Spinal cord (tissue), 10 donors: ENCODE measurements around the gene ATAD3C. TPM values are rescaled to one million over a fixed set of nuclear protein-coding genes. Genes with fewer than 3 reads are reported as not detected.
"Not testable (repeated sequence)": the region's sequence is repeated elsewhere in the genome, so short reads cannot be mapped to it uniquely, and the experiment has no call there.

Experiments
- DNase-seq, 6 donors: peaks; one replicate each; pipeline versions ENCODE4 v3.0.0 to v3.0.0-alpha.2; 2013 to 2015; ENCODE audit warnings: low spot score in 6 of 6, low read depth in 4 of 6
- H3K27ac ChIP-seq: one replicate; pipeline ENCODE4 v1.5.1; 2013; ENCODE audit warnings: low read depth, low read length, control low read depth
- H3K27me3 ChIP-seq: one replicate; pipeline ENCODE4 v1.6.1; 2013; ENCODE audit warnings: low read length; ENCODE audit not compliant: control insufficient read depth, insufficient read depth
- H3K36me3 ChIP-seq: one replicate; pipeline ENCODE4 v1.6.1; 2013; ENCODE audit warnings: low read length; ENCODE audit not compliant: control insufficient read depth, insufficient read depth
- H3K4me1 ChIP-seq: one replicate; pipeline ENCODE4 v1.6.1; 2013; ENCODE audit warnings: low read length; ENCODE audit not compliant: control insufficient read depth, insufficient read depth
- H3K4me3 ChIP-seq: one replicate; pipeline ENCODE4 v1.5.1; 2013; ENCODE audit warnings: low read depth, low read length, control low read depth
- H3K9me3 ChIP-seq: one replicate; pipeline ENCODE4 v1.6.1; 2013; ENCODE audit warnings: low read length; ENCODE audit not compliant: control insufficient read depth, insufficient read depth
- WGBS: methylation state at CpG from one replicate; pipeline ENCODE4 v1.1.5; 2013; ENCODE audit warnings: missing lambda C conversion rate; ENCODE audit not compliant: insufficient coverage; 5-methylcytosine and 5-hydroxymethylcytosine counted together
- polyA plus RNA-seq, 2 donors: library from polyadenylated mRNA; unstranded; fragments of 120-200 nt; gene quantifications; one replicate each; pipeline ENCODE4 v1.2.1, GENCODE V29; 2013; ENCODE audit not compliant: insufficient read length in 2 of 2
- total RNA-seq, 2 donors: library from RNA; depleted of rRNA in 1 of 2; stranded (reverse); fragments of 120-200 nt in 1 of 2; fragments of >200 nt in 1 of 2; gene quantifications; one replicate each; pipeline versions ENCODE4 v1.2.3 to v1.2.4, GENCODE V29; 2013 to 2014
- donor health status: healthy.

ATAD3C gene
- total and polyA plus RNA-seq, 4 donors: 0.10 to 2.3 (median 0.70) TPM

DNA sequence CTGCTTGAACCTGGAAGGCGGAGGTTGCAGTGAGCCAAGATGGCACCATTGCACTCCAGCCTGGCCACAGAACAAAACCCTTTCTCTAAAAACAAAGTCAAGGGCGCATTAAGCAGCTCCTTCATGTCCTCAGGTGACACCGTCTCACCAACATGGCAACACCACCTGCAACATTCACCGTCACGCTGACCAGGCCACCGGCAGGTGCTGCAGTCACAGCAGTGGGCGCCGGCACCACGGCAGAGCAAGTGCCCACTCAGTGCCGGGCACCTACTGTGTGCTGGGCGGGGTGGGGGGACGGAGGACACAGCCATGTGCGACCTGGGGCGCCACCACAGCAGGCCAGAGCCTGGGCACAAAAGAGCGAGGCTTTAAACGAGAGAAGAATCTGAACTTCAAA is 34.2 kb downstream of the ATAD3C start:
- DNase-seq: no peak
- H3K36me3 ChIP-seq: peaks cover 90% of the 10 kb centered on the region
- 81% methylated on average over 16 of the region's 16 CpGs for WGBS

GRCh38 chr1:1484976-1485750 is 35.7 kb downstream of the ATAD3C start:
- not testable (repeated sequence) for H3K4me1 ChIP-seq, H3K27ac ChIP-seq, H3K4me3 ChIP-seq, DNase-seq, H3K27me3 ChIP-seq, H3K9me3 ChIP-seq
- H3K36me3 ChIP-seq: peaks cover 92% of the 10 kb centered on the region
- 89% methylated on average over 17 of the region's 46 CpGs for WGBS

More for the DNA sequence above, 34.2 kb downstream of the ATAD3C start:
- Histone ChIP-seq H3K27me3 (no peaks in the 10 kb centered on the region), H3K9me3 (no peaks in the 10 kb centered on the region), H3K4me3 (no peak overlapping the region), H3K27ac (no peak overlapping the region), H3K4me1 (no peaks in the 10 kb centered on the region)

GRCh38 chr1:1485755-1486317 is 36.3 kb downstream of the ATAD3C start:
- peaks cover 92% of the 10 kb centered on the region for H3K36me3 ChIP-seq
- WGBS: 94% methylated on average over 26 of the region's 31 CpGs
- DNase-seq: not testable (repeated sequence)

GRCh38 chr1:1487701-1488100 is 38.2 kb downstream of the ATAD3C start:
- H3K9me3 ChIP-seq: no peaks in the 10 kb centered on the region
- no peak overlapping the region for H3K4me3 ChIP-seq
- H3K27ac ChIP-seq: no peak overlapping the region
- H3K27me3 ChIP-seq: no peaks in the 10 kb centered on the region
- peaks cover 96% of the 10 kb centered on the region for H3K36me3 ChIP-seq
- 96% methylated on average over 18 of the region's 18 CpGs for WGBS
- H3K4me1 ChIP-seq: no peaks in the 10 kb centered on the region
- no peak for DNase-seq

More at GRCh38 chr1:1485755-1486317, 36.3 kb downstream of the ATAD3C start:
- H3K27ac ChIP-seq, H3K9me3 ChIP-seq, H3K4me1 ChIP-seq, H3K4me3 ChIP-seq, H3K27me3 ChIP-seq: not testable (repeated sequence)

DNA sequence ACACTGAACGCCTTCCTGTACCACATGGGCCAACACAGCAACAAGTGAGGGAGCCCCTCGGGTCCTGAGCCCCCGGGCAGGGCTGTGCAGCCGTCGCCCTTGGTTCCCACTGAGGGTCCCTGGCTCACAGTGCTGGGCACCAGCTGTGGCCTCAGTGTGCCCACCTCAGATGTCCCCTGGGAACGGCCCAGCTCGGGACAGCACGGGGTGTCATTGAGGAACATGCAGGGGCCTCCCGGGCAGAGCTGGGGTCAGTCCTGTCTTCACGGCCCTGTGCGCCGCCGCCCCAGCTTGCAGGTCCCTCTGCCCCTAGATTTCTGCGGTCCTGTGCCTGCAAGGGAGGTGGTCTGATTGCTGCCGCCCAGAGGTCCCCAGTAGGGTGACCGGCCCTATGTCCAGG is 39.7 kb downstream of the ATAD3C start:
- no peaks in the 10 kb centered on the region for H3K27me3 ChIP-seq
- no peak overlapping the region for H3K27ac ChIP-seq
- H3K36me3 ChIP-seq: peaks cover 89% of the 10 kb centered on the region
- WGBS: 98% methylated on average over 14 of the region's 16 CpGs
- H3K9me3 ChIP-seq: no peaks in the 10 kb centered on the region
- no peak overlapping the region for H3K4me3 ChIP-seq
- DNase-seq: no peak
- H3K4me1 ChIP-seq: no peaks in the 10 kb centered on the region

DNA sequence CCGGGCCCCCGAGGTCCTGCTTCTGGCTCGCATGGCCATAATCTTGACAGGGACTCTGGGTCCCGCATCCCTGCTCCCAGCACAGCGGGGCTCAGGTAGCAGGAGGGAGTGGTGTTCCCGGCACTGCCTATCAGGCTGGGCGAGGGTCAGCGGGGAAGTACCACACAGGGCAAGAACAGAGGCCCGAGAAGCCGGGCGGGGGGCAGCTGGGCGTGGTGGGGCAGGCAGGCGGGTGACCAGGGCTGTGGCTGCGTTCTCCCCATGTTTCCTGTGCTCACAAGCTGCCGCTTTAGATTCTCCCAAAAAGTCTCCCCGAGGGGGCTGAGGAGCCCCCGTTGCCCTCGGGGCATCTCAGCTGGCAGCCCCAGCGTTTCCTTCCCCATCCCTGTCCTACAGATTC is 40.4 kb downstream of the ATAD3C start:
- Histone ChIP-seq H3K27me3 (no peaks in the 10 kb centered on the region), H3K9me3 (no peaks in the 10 kb centered on the region), H3K4me3 (no peak overlapping the region), H3K4me1 (no peaks in the 10 kb centered on the region), H3K27ac (no peak overlapping the region), H3K36me3 (peaks cover 89% of the 10 kb centered on the region)
- WGBS: 98% methylated on average over 19 of the region's 19 CpGs
- DNase-seq: no peak

- no peak for DNase-seq
- Histone ChIP-seq H3K27ac (no peak overlapping the region), H3K36me3 (peaks cover 89% of the 10 kb centered on the region), H3K27me3 (no peaks in the 10 kb centered on the region), H3K4me1 (no peaks in the 10 kb centered on the region), H3K4me3 (no peak overlapping the region), H3K9me3 (no peaks in the 10 kb centered on the region)
- WGBS: over 99% methylated on average over 18 of the region's 25 CpGs
Observed at GRCh38 chr1:1490633-1491230, 41.2 kb downstream of the ATAD3C start.

DNA sequence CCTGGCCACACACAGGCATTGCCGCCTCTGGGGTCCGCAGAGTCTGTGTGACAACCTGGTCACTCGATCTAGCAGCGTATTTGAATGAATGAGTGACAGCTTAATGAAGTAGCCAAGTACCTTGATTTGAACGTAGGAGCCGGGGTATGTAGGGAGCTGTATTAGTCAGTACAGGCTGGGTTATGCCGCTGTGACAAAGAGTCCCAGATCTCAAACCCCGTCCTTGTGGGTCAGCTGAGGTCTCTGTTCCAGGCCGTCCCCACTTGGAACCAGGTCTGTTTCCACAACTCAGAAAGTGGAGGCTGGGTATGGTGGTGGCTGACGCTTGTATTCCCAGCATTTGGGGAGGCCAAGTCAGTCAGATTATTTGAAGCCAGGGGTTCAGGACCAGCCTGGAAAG is 42.1 kb downstream of the ATAD3C start:
- H3K27me3 ChIP-seq: no peaks in the 10 kb centered on the region
- DNase-seq: no peak
- 100% methylated on average over 9 of the region's 10 CpGs for WGBS
- H3K9me3 ChIP-seq: no peaks in the 10 kb centered on the region
- no peak overlapping the region for H3K4me3 ChIP-seq
- no peaks in the 10 kb centered on the region for H3K4me1 ChIP-seq
- no peak overlapping the region for H3K27ac ChIP-seq
- peaks cover 87% of the 10 kb centered on the region for H3K36me3 ChIP-seq

DNA sequence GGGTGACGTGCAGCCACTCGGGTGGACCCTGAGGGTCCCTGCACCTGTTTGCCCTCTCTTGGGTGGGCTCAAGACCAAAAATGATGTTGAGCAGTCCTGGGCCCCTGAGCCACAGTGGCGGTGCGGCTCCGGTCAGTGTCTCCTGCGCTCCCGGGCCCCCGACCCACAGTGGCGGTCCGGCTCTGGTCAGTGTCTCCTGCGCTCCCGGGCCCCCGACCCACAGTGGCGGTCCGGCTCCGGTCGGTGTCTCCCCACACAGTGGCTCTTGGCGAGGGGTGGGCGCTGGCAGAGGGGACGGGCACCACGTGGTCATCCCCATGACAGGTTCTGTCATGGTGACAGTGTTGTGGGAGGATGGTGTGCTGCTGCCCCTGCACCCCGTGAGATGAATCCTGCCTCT is 44.8 kb downstream of the ATAD3C start:
- DNase-seq, H3K27ac ChIP-seq, H3K4me3 ChIP-seq, H3K9me3 ChIP-seq, H3K4me1 ChIP-seq, H3K27me3 ChIP-seq: not testable (repeated sequence)
- 97% methylated on average over 21 of the region's 22 CpGs for WGBS
- H3K36me3 ChIP-seq: peaks cover 60% of the 10 kb centered on the region
